ENCODE results near the gene NRXN3. TPM values are rescaled to one million over a fixed set of nuclear protein-coding genes. Genes with fewer than 3 reads are reported as not detected.

Gene NRXN3
- total and polyA plus RNA-seq, 7 donors: 0.06 to 0.74 (median 0.15) TPM

DNA sequence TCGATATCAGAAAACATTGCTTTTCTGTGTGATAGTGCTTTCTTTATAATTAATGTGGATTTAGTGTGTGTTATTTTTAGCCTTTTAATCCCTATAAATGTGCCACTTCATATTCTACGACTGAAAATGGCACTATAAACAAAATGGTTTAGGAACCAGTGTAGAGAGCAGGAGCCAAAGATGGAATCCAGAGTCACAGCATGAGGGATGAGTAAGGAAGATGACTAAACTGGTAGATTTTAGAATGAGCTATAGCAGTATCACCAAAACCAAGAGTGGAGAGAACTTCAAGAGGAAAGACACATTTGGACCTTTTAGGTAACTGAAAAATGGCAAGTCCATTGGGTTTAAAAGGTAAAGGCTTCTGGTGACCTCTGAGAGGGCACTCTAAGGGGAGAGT lies 887.2 kb downstream of the NRXN3 start:
- DNase-seq: no peak
- TF ChIP-seq, protein P1, sequence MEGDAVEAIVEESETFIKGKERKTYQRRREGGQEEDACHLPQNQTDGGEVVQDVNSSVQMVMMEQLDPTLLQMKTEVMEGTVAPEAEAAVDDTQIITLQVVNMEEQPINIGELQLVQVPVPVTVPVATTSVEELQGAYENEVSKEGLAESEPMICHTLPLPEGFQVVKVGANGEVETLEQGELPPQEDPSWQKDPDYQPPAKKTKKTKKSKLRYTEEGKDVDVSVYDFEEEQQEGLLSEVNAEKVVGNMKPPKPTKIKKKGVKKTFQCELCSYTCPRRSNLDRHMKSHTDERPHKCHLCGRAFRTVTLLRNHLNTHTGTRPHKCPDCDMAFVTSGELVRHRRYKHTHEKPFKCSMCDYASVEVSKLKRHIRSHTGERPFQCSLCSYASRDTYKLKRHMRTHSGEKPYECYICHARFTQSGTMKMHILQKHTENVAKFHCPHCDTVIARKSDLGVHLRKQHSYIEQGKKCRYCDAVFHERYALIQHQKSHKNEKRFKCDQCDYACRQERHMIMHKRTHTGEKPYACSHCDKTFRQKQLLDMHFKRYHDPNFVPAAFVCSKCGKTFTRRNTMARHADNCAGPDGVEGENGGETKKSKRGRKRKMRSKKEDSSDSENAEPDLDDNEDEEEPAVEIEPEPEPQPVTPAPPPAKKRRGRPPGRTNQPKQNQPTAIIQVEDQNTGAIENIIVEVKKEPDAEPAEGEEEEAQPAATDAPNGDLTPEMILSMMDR (IDR thresholded peaks at IDR 0.05): no peak
- H3K4me1 ChIP-seq: no peaks in the 10 kb centered on the region
- intact Hi-C loops (cut with DNase I): no loop called here
- ATAC-seq: peak in 1 of 4 donors; percentile 78
- no peak overlapping the region for H3K27ac ChIP-seq
- H3K36me3 ChIP-seq (ENCODE audit: insufficient read depth in 1 of 2, low read depth in 1 of 2): no peaks in the 10 kb centered on the region
- no peaks in the 10 kb centered on the region for H3K27me3 ChIP-seq (ENCODE audit: insufficient read depth in 3 of 3, low read length in 2 of 3)
- H3K4me3 ChIP-seq: no peak overlapping the region
- no peaks in the 10 kb centered on the region for H3K9me3 ChIP-seq
- 56 to 75% (median 64%) methylated on average over 2 of the region's 2 CpGs for WGBS, 3 donors

DNA sequence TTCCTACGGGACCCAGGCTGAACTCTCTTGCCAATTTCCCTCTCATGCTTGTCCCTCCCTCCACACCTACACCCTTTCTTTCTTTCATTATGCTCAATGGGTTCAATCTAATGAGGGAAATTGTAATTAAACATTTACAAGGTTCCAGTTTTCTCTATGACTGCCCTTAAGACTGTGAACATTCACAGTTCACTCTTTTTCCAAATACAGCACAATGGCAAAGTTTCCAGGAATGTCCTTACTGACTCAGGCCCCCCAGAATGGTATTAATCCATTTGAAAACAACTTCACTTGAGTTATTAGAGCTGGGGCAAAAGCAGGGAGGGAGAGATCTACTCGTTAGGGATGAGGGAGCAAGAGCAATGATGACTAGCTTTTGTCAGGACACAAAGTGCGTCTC lies 892.1 kb downstream of the NRXN3 start:
- Histone ChIP-seq H3K9me3 (no peaks in the 10 kb centered on the region), H3K36me3 (ENCODE audit: insufficient read depth in 1 of 2, low read depth in 1 of 2) (no peaks in the 10 kb centered on the region), H3K4me1 (no peaks in the 10 kb centered on the region), H3K27ac (no peak overlapping the region), H3K27me3 (ENCODE audit: insufficient read depth in 3 of 3, low read length in 2 of 3) (no peaks in the 10 kb centered on the region), H3K4me3 (no peak overlapping the region)
- 53 to 67% (median 59%) methylated on average over 3 of the region's 3 CpGs for WGBS, 3 donors
- intact Hi-C loops (cut with DNase I): no loop called here
- ATAC-seq: no peak
- TF ChIP-seq, protein P1 (IDR thresholded peaks at IDR 0.05): no peak
- no peak for DNase-seq

DNA sequence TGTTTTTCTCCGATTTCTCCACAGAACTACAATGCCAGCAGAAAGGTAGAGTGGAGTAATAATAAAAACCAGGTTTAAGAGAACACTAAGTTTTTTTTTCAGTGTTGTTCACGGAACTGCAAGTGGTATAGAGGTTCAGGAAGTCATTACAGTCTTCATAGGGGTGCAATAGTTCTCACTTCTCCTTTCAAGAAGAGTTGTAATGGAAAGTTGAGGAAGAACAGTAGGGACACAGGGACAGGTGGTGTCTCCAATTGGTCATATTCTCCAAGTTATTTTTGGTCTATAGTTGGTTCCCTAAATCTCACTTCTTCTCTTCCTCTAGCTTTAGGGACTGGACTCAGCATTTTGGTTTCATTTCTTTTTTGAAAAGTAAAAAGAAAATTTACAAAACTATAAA lies 894.0 kb downstream of the NRXN3 start:
- Histone ChIP-seq H3K27me3 (ENCODE audit: insufficient read depth in 3 of 3, low read length in 2 of 3) (no peaks in the 10 kb centered on the region), H3K4me1 (no peaks in the 10 kb centered on the region), H3K9me3 (no peaks in the 10 kb centered on the region), H3K27ac (no peak overlapping the region), H3K4me3 (no peak overlapping the region), H3K36me3 (ENCODE audit: insufficient read depth in 1 of 2, low read depth in 1 of 2) (no peaks in the 10 kb centered on the region)
- intact Hi-C loops (cut with DNase I): no loop called here
- TF ChIP-seq, protein P1 (IDR thresholded peaks at IDR 0.05): no peak
- DNase-seq: no peak
- WGBS, 3 donors: 70 to 81% (median 71%) methylated on average over 2 of the region's 2 CpGs
- ATAC-seq: no peak

DNA sequence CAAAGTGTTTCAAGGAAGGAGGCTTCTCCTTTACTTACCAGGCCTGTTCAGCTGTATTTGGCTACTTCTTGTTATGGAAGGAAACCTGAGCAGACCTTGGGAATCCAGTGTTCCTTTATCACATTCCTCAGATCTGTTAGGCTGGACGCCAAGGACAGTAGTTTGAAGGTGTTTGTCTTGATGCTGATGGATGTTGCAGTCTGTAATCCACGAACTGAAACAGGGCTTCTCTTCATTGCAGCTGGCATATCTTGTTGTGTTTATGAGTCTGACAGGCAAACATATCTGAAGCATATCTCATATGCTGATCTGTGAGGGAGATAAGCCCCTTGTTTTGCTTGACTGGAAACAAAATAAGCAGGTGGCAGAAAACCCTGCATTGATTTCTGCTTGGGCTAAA lies 904.3 kb downstream of the NRXN3 start:
- Histone ChIP-seq H3K4me3 (no peak overlapping the region), H3K27ac (no peak overlapping the region), H3K36me3 (ENCODE audit: insufficient read depth in 1 of 2, low read depth in 1 of 2) (no peaks in the 10 kb centered on the region), H3K9me3 (no peaks in the 10 kb centered on the region), H3K27me3 (ENCODE audit: insufficient read depth in 3 of 3, low read length in 2 of 3) (no peaks in the 10 kb centered on the region), H3K4me1 (no peaks in the 10 kb centered on the region)
- intact Hi-C loops (cut with DNase I): no loop called here
- WGBS, 3 donors: 18 to 33% (median 25%) methylated on average over 2 of the region's 2 CpGs
- TF ChIP-seq, protein P1 (IDR thresholded peaks at IDR 0.05): no peak
- no peak for DNase-seq
- ATAC-seq: no peak

DNA sequence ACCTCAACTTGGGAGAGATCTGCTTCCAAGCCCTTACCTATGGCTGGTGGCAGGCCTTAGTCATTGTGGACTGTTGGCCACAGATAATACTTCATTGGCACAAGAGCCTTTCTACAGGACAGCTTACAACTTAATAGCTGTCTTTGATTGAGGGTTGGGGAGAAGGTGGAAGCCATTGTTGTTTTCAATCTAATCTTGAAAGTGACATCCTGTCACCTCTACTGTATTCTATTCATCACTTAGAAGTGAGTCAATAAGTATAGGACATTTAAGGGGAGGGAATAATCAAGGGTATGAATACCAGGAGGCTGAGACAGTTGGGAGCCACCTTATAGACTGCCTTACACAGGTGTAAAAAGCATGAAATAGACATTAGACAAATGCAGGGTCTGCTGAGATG lies 906.3 kb downstream of the NRXN3 start:
- Histone ChIP-seq H3K27ac (no peak overlapping the region), H3K27me3 (ENCODE audit: insufficient read depth in 3 of 3, low read length in 2 of 3) (no peaks in the 10 kb centered on the region), H3K4me1 (no peaks in the 10 kb centered on the region), H3K9me3 (no peaks in the 10 kb centered on the region), H3K36me3 (ENCODE audit: insufficient read depth in 1 of 2, low read depth in 1 of 2) (no peaks in the 10 kb centered on the region), H3K4me3 (no peak overlapping the region)
- TF ChIP-seq, protein P1 (IDR thresholded peaks at IDR 0.05): no peak
- DNase-seq (no peak), ATAC-seq (no peak)
- intact Hi-C loops (cut with DNase I): no loop called here

Measured in psoas muscle (tissue), 8 donors.